ENCODE results near the gene ANAPC15.
A peak's percentile ranks its signal among the peaks of the same experiment; 100 is the strongest.

Gene ANAPC15

DNA sequence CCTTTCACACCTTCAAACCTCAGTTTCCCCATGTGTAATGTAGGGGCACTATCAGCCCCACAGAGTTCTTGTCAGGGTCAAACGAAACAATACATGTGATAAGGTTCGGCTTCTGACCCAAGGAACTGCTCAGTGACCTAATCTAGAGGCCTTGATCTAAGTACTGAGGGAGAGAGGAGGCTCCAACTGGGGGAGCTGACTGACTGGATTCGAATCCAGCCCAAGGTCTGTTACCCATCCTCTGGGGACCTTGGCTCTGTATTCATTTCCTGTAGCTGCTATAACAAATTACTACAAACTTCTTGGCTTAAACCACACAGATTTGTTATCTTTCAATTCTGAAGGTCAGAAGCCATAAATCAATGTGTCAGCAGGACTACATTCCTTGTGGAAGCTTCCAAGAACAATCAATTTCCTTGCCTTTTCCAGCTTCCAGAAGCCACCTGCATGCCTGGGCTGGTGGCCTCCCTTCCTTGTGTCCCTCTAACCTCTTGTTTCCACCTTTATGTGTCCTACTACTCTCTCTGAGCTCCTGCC lies 10.7 kb upstream of the ANAPC15 start:
- no peak for DNase-seq

DNA sequence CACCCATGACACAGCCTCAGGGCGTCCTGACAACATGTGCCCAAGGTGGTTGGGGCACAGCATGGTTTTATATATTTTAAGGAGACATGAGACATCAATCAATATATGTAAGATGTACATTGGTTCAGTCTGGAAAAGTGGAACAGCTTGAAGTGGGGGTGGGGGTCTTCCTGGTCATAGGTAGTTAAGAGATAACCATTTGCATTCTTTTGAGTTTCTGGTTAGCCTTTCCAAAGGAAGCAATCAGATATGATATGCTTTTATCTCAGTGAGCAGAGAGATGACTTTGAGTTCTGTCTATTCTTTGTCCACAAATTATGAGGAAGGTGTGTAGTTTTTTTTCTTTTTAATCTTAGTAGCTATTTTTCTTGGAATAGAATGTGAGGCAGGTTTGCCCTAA lies 10.1 kb upstream of the ANAPC15 start:
- DNase-seq = no peak

DNA sequence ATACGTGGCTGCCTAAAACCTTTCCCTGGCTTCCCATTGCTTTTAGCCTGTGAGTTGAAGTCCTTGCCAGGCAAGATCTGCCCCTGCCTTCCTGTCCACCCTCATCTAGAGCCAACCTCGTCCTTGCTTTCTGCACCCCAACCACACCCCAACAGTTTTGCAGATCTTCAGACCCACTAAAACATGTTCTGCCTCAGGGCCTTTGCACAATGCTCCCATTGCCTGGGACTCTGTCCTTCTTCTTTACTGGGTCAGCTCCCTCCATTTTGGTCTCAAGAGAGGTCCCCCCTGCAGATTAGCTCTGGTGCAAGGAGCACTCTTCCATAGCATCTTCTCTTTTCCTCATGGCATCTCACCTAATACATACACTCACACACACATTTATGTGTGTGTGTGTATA lies 8.4 kb upstream of the ANAPC15 start:
- DNase-seq = no peak

DNA sequence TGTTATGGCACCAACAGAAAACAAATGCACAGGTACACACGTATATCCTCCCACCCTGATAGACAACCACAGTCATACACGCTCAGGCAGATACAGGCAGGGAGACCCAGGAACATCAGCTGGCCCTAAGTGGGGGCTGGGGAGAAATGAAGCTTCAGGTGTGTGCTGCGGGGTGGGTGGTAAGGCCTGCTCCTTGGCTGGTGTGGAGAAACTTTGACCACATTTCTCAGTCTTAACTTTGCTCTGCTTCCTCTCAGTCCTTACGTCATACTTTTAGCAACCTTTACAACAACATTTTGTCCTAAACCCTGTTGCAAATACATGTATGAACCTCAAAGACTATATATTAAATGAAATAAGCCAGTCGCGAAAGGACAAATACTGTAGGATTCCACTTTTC lies 6.7 kb upstream of the ANAPC15 start:
- no peak for DNase-seq

DNA sequence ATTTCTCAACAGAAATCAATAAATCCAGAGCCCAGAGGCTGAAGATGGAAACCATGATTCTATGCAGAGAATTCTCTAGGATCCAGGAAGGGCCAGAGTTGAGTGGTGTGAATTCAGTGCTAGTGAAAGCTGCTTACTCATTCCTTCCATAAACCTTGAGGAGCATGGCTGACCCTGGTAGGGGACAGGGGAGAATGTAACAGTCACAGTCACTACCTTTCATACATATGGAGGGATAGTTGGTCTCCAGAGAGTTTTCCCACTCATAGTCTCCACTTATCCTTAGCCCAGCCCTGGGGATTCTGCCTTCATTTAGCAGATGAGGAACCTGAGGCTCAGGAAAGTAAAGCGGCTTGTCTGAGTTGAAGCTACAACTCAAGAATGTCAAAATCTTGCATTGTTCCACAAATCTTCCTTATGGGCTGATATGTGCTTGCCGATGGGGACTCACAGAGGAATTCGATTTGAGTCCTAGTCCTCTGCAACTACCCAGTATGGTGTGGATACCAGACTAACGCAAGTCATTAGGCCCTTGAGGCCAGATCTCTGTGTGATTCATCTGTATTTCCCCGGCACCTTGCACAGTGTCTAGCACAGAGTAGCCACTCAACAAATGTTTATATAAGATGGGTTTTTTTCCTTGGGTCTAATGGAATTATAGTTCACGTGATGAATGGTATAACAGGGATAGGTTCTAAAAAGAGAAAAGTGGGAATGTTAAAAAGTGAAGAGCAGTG lies 3.7 kb upstream of the ANAPC15 start:
- DNase-seq = no peak

DNA sequence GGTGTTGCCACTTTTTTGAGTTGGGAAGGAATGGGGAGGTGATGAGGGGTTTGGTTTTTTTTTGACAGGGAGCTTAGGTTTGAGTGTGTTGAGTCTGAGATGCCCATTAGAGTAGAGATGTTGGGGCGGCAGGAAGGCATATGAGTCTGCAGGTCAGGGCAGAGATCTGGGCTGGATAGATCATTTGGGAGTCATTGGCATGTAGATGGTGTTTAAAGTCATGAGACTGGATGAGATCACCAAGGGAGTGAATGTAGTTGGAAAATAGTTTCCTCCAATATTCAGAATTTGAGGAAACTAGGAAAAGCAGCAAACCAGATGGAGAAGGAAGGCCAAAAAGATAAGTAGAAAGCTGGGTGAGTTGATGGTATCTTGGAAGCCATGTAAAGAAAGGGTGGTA lies 2.1 kb upstream of the ANAPC15 start:
- no peak for DNase-seq

DNA sequence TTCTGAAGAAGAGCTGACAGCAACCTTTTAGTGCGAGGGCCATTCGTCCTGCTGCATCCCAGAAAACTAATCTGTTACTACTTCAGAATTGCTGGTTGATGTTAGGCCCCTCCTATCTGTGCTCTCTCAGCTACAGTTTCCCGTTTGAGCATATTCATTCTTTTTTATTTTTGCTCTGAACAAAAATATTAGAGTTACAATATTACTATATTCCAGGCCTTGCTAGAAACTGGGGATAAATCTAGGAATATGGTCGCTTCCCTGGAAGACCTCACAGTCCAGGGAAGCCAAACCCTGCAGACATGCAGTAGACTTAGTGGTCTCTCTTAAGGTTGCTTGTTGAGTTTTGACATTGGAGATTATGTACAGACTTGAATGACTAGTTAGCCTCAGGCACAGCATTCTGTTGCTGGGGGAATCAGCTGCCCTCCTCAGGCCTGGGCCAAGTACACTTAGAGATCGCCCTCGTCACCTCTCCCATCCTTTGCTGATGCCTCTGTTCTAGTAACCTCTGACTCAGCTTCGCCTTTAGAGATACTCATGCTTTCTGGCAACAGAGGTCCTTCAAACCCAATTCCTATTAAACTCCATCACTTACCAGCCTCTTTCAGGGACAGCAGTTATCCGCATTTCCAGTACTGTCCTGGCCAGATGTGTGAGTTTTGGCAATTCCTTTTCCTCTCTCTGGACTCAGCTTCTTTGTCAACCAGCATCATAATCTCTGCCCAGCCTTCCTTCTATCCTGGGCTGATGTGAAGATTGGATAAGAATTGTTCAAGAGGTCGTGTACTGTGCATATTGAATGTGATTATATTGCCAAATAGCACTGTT lies 698 bp upstream of the ANAPC15 start:
- DNase-seq = no peak

DNA sequence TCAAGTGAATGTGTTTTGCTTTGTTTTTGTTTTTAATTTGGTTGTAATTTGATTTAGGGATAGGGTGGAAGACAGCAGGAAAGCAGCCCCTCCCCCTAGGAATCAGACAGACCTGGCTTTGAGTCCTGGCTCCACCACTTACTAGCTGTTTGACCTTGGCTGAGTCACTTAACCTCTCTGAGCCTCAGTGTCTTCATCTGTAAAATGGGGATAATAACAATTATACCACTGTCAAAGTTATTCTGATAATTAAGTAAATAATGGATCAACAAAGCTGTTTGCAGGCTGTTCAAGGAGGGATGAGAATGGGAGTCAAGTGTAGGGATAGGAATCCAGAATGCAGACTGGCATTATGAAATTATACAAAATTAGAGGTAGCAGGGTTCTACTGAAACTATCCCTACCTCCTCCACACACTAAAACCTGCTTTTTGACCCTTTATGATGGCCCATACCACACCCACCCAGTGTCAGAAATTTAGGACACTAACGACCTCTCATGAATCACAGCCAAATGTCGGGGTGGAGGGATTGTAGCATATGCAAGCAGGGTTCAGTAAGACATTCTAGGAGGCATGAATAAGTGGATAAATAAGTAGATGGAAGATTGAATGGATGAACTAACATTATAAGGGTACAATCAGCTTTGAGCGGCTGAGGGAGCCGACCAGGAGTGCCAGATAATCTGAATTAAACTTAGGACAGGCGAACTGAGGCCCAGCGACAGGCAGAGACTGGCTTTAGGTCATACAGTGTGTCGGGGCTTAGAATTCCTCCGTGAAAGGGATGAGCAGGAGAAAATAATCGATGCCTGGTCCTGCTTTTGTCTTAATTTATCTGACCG lies 974 bp downstream of the ANAPC15 start:
- DNase-seq = no peak

DNA sequence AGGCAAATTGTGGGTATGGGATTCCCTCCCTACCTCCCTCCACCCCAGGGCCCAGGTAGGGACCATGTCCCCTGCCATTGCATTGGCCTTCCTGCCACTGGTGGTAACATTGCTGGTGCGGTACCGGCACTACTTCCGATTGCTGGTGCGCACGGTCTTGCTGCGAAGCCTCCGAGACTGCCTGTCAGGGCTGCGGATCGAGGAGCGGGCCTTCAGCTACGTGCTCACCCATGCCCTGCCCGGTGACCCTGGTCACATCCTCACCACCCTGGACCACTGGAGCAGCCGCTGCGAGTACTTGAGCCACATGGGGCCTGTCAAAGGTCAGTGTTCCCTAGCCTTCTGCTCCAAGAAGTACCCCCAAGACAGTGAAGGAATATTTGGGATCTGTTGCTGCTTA lies 6.6 kb downstream of the ANAPC15 start, which contains the start of gene TOMT:
TSS of gene TOMT (plus strand) at position 37 of the 400 bp plus-strand sequence. CDS start at position 65, 28 bp downstream.
- DNase-seq = no peak

DNA sequence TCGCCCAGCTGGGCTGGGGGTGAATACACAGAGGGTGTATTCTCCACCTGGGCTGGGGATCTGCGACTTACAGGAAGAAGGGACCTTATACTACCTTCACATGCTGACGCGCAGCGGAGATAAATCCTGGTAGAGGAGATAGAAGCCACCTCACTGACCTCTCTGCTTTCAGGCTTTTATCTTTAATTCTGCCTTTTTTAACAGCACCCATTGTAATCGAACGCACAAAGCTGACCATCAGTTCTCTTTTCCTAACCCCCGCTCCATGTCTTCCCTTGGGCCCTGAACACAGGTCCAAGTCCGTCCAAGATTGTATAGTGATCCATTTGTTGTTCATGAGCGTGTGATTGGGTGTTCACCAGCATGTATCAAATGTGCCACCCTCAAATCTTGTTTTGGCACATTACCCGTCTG lies 8.7 kb downstream of the ANAPC15 start:
- DNase-seq = no peak

DNA sequence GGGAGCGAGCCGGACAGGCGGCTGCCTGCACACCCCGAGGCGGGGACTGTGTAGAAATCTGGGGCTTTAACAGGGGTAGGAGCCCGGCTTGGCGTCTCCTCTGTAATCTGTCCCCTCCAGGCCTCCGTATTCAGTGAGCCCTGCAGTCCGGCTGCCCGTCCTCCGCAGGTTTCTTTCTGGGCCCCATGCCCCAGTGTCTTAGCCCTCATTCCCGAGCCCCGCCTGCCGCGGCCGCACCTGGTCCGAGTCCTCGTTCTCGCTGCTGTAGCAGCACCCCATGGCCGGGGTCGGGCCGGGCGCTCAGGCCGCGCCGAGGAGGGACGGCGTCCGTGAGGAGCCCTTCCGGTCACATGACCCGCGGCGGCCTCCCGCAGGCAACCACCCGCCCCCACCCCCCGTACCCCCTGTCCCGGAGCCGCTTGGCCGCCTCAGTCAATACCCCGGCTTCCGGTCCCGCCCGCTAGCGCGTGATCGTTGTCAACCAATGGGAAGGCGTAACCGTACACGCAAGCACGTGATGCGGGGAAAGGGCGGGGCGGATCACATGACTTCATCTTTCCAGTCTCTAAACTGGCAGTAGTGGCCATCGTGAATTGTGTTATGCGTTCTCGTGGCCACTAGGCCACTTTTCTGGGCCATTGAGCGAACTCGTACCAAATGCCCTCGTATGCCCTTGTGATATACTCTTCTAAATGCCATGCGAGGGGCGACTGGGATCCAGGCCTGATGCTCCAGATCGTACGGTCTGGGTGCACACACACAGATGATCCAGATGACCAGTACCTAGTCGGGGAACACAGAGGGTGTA lies 9.3 kb downstream of the ANAPC15 start, which contains the start of gene LAMTOR1:
TSS of gene LAMTOR1 (minus strand) at position 352 of the 808 bp plus-strand sequence. CDS start at position 279, 73 bp downstream.
- DNase-seq = peak; percentile 97 to 98

DNA sequence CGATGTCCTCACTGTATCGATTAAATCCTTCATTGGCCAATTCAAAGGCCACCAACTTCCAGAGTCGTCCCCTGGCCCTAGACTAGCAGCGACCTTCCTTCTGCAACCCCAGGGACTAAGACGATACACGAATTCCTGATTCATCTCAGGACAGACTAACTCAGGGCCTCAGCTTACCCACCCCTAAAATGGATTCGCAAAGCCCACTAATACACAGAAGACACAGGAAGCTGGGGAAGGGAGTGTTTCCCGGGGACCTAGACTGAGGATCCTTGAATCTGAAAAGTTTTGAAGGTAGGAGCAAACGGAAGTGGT lies 9.9 kb downstream of the ANAPC15 start:
- no peak for DNase-seq

DNA sequence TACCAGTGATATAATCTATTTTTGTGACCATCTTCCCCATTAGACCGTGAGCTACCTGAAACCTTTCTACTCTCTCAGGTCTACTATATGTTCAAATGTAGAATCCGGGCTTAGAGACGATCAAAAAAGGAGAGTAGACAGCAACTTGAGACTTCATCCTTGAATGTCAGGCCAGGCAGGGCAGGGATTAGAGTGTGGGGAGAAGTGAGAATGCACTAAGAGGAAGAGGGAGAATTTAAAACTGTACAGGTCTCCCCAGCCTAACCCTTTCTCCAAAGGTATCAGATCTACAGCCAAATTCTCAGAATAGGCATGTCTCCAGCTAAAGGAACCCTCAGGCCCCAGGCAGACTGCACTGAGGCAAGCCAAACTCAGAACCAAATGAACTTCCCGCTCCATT lies 10.3 kb downstream of the ANAPC15 start:
- DNase-seq = no peak

DNA sequence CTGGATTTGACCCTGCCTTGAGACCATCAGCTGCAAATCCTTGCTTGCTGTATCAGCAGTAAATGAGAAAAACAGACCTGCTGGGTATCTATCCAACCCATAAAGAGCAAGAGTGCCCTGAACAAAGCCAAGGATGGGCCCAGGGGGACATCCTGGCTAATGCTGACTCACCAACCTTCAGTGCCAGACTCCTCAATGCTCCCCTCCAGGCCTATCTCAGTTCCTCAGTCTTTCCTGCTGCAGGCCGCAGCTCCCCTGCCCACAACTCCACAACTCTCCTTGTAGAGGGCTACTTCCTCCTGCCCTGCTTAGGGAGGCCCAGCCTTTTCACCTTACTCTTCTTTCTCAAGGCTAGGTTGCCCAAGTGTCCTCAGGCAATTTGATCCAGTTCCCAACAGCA lies 12.0 kb downstream of the ANAPC15 start:
- DNase-seq = peak in 1 of 2 donors; percentile 19

DNA sequence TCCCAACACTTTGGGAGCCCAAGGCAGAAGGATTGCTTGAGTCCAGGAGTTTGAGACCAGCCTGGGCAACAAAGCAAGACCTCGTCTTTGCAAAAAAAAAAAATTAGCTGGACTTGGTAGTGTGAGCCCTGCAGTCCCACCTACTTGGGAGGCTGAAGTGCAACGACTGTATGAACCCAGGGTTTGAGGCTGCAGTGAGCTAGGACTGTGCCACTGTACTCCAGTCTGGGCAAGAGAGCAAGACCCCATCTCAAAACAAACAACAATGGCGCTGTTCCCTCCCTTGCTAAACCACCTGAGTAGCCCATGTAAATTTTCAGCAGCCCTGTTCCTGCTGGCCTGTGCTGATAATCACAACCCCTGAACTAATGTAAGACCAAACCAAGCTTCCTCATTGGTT lies 12.5 kb downstream of the ANAPC15 start:
- no peak for DNase-seq

DNA sequence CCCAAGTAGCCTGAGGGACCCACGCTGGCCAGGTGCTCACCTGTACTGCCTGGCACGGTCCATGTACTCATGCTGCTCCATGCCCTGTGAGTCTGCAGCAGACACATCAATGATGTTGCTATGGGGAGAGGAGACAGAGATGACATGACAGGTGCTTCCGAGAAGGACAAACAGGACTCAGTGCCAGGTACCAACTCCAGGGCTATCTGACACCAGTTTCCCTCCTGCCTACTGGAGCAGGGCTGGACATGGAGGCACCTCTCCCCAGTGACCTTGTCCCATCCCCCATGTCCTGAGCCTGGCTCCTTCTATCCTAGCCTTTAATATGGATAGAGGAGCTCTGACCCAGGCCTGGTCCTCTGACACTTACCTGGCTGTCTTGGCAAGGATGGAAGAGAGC lies 13.8 kb downstream of the ANAPC15 start:
- DNase-seq = no peak

DNA sequence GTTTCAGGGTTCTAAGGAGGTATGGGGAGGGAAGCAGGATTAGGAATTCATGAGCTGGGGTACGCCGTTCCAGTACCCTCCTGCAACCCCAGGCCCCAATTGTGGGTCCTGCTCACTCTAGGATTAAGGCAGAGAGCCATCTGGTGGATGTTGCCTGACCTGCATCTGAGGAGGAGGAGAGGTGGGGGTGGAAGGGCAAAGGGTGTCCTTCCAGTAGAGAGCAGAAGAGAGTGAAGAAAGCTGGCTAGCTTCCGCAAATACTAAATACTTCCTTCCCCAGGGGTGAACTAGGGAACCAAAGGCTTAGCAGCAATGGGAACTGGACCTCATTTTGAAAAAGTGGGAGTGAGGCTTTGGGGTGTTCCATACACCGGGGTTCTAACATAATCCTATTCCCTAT lies 21.2 kb downstream of the ANAPC15 start:
- peak; percentile 74 to 80 for DNase-seq

DNA sequence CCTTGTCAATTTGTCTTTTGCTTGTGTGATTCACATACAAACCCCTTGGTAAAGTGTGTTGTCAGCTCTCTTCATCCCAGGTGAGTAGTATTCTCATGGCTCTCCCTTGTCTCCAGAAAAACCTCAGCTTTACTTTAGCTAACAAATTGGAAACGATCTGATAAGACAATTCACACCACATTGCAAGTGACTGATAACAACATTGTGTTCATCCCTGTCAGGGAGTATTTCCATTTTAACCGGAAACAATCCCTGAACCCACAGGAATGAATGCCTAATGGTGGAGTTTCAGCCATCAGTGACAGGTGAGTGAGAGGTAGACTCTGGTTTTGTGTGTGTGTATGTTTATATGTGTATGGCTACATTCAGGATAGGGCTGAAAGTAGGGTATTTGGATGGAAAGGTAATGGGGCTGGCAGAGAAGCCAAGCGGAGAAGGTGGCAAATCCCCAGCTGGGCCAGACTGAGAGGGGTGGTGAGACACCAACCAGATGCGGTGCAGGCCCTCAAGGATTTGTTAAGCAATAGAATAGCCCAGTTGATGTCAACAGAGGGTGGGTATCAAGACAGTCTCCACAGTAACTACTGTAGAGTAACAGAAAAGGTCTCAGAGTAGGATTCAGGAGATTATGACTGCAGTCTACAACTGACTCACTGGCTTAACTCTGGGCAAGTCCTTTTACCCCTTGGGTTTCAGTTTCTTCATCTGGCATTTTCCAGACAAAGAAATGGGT lies 24.3 kb downstream of the ANAPC15 start:
- no peak for DNase-seq

DNA sequence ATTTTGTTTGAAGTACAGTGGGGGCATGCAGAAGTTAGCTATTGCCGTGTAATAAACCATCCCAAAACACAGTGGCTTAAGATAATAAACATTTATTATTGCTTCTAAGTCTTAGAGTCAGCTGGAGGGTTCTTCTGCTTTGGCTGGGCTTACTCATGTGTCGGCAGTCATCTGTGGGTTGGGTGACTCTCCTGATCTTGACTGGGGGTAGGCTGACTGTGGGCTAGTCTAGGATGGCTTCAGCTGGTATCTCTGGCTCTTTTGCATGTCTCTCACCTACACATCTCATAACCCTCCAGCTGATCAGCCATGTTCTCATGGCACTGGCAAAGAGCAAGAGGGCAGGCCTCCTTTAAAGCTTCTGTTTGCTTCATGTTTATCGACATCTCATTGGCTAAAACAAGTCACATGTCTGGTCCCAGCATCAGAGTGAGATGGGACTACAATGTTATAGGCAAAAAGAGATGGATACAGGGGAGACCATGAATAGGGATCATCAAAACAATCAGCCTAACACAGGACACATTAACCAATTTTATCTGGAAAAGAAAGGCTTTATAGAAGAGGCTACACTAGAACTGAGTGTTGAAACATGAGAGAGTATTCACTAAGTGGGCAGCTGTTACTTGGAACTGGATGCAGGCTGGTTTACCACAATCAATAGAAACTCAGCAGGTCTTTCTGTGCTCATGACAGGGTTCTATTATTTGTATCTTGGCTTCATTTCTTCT lies 26.7 kb downstream of the ANAPC15 start:
- DNase-seq = no peak

DNA sequence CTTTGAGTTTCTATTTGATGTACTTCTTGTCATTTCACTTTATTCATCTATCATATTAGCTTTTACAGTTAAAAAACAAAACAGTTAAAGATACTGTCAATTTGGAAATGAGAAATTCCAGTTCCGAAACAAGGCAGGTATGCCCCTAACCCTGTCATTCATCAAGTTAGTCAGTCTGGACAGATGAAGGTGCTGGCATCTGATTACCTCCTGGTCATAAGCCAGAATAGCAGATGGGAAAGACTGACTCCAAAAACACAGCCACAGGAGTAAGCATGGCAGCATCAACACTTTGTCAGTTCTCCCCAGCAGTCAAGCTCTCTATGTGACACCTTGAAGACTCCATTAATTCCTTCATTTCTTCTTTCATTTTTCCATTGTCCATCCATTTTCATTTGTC lies 27.5 kb downstream of the ANAPC15 start:
- DNase-seq = no peak

DNA sequence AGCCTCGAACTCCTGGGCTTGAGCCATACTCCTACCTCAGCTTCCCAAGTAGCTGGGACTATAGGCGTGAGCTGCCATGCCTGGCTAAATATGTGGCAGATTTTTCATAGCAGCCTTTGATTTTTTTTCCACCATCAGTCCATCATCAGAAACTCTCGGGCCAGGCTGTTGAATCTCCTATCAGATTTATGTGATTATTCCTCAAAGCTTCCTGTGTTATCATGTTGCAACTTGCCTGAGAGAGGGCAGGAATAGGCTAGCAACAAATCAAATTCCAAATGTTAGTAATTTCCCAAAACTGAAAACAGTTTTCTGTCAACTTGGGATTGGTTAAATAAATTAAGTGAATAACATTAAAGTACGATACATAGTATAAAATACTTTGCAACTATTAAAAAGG lies 28.4 kb downstream of the ANAPC15 start:
- no peak for DNase-seq
